Measurements from ENCODE around the gene PTPRN2. TPM values are rescaled to one million over a fixed set of nuclear protein-coding genes. Genes with fewer than 3 reads are reported as not detected.

The PTPRN2 gene
- polyA plus RNA-seq, 1 of the 3 experiments (the other 2 are of a cell fraction) = 4.0 TPM

DNA sequence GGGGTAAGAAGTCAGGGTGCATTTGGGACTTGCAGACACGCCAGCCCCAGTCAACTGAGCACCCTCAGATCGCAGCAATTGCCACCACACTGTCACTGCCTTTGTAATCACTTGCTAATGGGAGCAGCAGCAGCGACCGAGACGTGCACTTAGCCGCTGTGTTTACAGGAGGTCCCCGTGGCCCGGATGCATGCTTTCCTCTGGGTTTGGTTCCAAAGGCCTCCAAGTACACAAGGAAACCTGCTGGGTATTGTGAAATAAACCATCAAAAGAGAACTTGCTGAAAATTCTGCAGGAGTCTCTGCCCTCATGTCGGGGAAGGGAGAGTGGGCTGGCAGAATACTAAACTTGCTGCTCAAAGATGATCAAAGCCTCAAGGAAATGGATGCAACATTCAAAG lies 909.1 kb downstream of the PTPRN2 start:
- Histone ChIP-seq H3K4me1 (ENCODE audit: control insufficient read depth in 1 of 2, insufficient read depth in 2 of 2, low read depth in 1 of 2, low read length in 1 of 2) (peaks cover 0 to 9% of the 10 kb centered on the region in 2 experiments; a peak in 2 of 4 replicates), H3K4me3 (ENCODE audit: low read depth in 2 of 2, low read length in 1 of 2) (no peak overlapping the region), H3K27ac (ENCODE audit: low read depth in 2 of 2, low read length in 1 of 2) (no peak overlapping the region), H3K9me3 (no peaks in the 10 kb centered on the region), H4K20me1 (ENCODE audit: insufficient read depth) (no peaks in the 10 kb centered on the region), H3K9ac (no peak overlapping the region), H3K79me2 (ENCODE audit: insufficient read depth) (no peaks in the 10 kb centered on the region), H3K9me2 (no peaks in the 10 kb centered on the region), H3K27me3 (ENCODE audit: insufficient read depth) (no peaks in the 10 kb centered on the region), H2AFZ (ENCODE audit: low read depth) (no peak overlapping the region), H3K4me2 (no peak overlapping the region), H3F3A (replicated peaks; ENCODE audit: insufficient read depth) (no peaks in the 10 kb centered on the region), H3K36me3 (replicated peaks in 1 of 2; ENCODE audit: control insufficient read depth in 1 of 2, insufficient read depth in 2 of 2, low read length in 1 of 2) (peaks cover 8 to 28% of the 10 kb centered on the region in 2 experiments)
- CTCF ChIA-PET = interaction anchor here (0.6 kb wide), 1 partner anchor 321 kb away, joined by 4 read pairs; no protein-coding TSS in a partner anchor
- WGBS (ENCODE audit: low lambda C conversion rate) = 64% methylated on average over 9 of the region's 9 CpGs
- DNase-seq = no peak
- POLR2A ChIA-PET = no interaction called here
- no peak for TF ChIP-seq GATA2 (CRISPR knock-in tag; IDR thresholded peaks at IDR 0.05)
- TF ChIP-seq, protein P1, sequence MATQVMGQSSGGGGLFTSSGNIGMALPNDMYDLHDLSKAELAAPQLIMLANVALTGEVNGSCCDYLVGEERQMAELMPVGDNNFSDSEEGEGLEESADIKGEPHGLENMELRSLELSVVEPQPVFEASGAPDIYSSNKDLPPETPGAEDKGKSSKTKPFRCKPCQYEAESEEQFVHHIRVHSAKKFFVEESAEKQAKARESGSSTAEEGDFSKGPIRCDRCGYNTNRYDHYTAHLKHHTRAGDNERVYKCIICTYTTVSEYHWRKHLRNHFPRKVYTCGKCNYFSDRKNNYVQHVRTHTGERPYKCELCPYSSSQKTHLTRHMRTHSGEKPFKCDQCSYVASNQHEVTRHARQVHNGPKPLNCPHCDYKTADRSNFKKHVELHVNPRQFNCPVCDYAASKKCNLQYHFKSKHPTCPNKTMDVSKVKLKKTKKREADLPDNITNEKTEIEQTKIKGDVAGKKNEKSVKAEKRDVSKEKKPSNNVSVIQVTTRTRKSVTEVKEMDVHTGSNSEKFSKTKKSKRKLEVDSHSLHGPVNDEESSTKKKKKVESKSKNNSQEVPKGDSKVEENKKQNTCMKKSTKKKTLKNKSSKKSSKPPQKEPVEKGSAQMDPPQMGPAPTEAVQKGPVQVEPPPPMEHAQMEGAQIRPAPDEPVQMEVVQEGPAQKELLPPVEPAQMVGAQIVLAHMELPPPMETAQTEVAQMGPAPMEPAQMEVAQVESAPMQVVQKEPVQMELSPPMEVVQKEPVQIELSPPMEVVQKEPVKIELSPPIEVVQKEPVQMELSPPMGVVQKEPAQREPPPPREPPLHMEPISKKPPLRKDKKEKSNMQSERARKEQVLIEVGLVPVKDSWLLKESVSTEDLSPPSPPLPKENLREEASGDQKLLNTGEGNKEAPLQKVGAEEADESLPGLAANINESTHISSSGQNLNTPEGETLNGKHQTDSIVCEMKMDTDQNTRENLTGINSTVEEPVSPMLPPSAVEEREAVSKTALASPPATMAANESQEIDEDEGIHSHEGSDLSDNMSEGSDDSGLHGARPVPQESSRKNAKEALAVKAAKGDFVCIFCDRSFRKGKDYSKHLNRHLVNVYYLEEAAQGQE (IDR thresholded peaks at IDR 0.05; ENCODE audit: low read depth, low read length) = no peak
- no peak for TF ChIP-seq YY1 (IDR thresholded peaks at IDR 0.05; ENCODE audit: low read depth)
- TF ChIP-seq ELF1 (IDR thresholded peaks at IDR 0.05) = no peak
- no peak for TF ChIP-seq RFX5 (IDR thresholded peaks at IDR 0.05; ENCODE audit: low read length)
- TF ChIP-seq CHD2 (IDR thresholded peaks at IDR 0.05; ENCODE audit: low read length, partially characterized antibody) = no peak
- no peak for TF ChIP-seq NFIC (IDR thresholded peaks at IDR 0.05; ENCODE audit: borderline replicate concordance)
- TF ChIP-seq, protein P2, sequence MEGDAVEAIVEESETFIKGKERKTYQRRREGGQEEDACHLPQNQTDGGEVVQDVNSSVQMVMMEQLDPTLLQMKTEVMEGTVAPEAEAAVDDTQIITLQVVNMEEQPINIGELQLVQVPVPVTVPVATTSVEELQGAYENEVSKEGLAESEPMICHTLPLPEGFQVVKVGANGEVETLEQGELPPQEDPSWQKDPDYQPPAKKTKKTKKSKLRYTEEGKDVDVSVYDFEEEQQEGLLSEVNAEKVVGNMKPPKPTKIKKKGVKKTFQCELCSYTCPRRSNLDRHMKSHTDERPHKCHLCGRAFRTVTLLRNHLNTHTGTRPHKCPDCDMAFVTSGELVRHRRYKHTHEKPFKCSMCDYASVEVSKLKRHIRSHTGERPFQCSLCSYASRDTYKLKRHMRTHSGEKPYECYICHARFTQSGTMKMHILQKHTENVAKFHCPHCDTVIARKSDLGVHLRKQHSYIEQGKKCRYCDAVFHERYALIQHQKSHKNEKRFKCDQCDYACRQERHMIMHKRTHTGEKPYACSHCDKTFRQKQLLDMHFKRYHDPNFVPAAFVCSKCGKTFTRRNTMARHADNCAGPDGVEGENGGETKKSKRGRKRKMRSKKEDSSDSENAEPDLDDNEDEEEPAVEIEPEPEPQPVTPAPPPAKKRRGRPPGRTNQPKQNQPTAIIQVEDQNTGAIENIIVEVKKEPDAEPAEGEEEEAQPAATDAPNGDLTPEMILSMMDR (IDR thresholded peaks at IDR 0.05) = no peak
- TF ChIP-seq GABPA (IDR thresholded peaks at IDR 0.05; ENCODE audit: low read depth) = no peak
- TF ChIP-seq RCOR1 (IDR thresholded peaks at IDR 0.05; ENCODE audit: low read length) = no peak
- no peak for TF ChIP-seq RAD21 (IDR thresholded peaks at IDR 0.05; ENCODE audit: low read length)
- no peak for TF ChIP-seq EZH2phosphoT487 (IDR thresholded peaks at IDR 0.05; ENCODE audit: borderline replicate concordance, low read depth)
- no peak for TF ChIP-seq EP300 (IDR thresholded peaks at IDR 0.05; ENCODE audit: borderline replicate concordance in 1 of 2, low read depth in 1 of 2, low read length in 1 of 2)
